SK-N-MC (cell line): ENCODE data around the gene CEP78.

Experiments used
- EZH2 ChIP-seq: fragments of 200-600 bp; sonication (generic); IDR thresholded peaks from one replicate; pipeline ENCODE4 v1.6.1; 2017; ENCODE audit warnings: antibody characterized with exemption
- FOXP2 ChIP-seq: optimal IDR thresholded peaks from 2 replicates; pipeline ENCODE3; 2011; ENCODE audit warnings: mild to moderate bottlenecking, moderate library complexity; ENCODE audit not compliant: insufficient read depth; ENCODE audit errors: extremely low read length, control extremely low read depth
- POLR2AphosphoS5 ChIP-seq: IDR thresholded peaks from 2 replicates; pipeline ENCODE4 v1.6.1; 2012; ENCODE audit warnings: mild to moderate bottlenecking, low read depth, low read length, borderline replicate concordance

- no peak for TF ChIP-seq POLR2AphosphoS5
- TF ChIP-seq EZH2, result no peak
- TF ChIP-seq FOXP2, result no peak
Observed at GRCh38 chr9:78278177-78278777, 42.4 kb downstream of the CEP78 start.
